ENCODE results near the gene TIPARP.

- TF ChIP-seq CTCF (IDR thresholded peaks at IDR 0.05) = no peak
- no peak for TF ChIP-seq POLR2A (IDR thresholded peaks at IDR 0.05)
Measured at GRCh38 chr3:156711113-156711512, 36.7 kb downstream of the TIPARP start.
